GM23338 (cell line): ENCODE measurements around the gene HSPB6.

ENCODE experiments used
- CREB1 ChIP-seq: fragments of 250-450 bp; sonication (Bioruptor Pico); IDR thresholded peaks from 2 replicates; pipeline ENCODE4 v1.5.0; 2020; ENCODE audit warnings: low read depth, mild to moderate bottlenecking, moderate library complexity
- EZH2 ChIP-seq: fragments of 200-600 bp; sonication (generic); IDR thresholded peaks from one replicate; pipeline ENCODE4 v1.8.0; 2017; ENCODE audit warnings: antibody characterized with exemption, mild to moderate bottlenecking, low read depth; ENCODE audit not compliant: unreplicated experiment
- EZH2phosphoT487 ChIP-seq: fragments of 200-600 bp; sonication (generic); IDR thresholded peaks from one replicate; pipeline ENCODE4 v1.8.1; 2018; ENCODE audit warnings: antibody characterized with exemption; ENCODE audit not compliant: unreplicated experiment
- JUNB ChIP-seq: IDR thresholded peaks from one replicate; pipeline ENCODE4 v1.6.1; 2016; ENCODE audit warnings: antibody characterized with exemption; ENCODE audit not compliant: unreplicated experiment
- NANOG ChIP-seq: IDR thresholded peaks from 2 replicates; pipeline ENCODE4 v1.6.1; 2016; ENCODE audit warnings: antibody characterized with exemption, borderline replicate concordance
- POLR2AphosphoS5 ChIP-seq: IDR thresholded peaks from 2 replicates; pipeline ENCODE4 v1.6.1; 2016; ENCODE audit warnings: antibody characterized with exemption, low read depth
- REST ChIP-seq: IDR thresholded peaks from one replicate; pipeline ENCODE4 v1.6.1; 2018; ENCODE audit warnings: antibody characterized with exemption; ENCODE audit not compliant: unreplicated experiment
- TF ChIP-seq, protein P1 (sequence below), 2 experiments: fragments of 200-600 bp in 1 of 2; sonication (generic) in 1 of 2; conservative IDR thresholded peaks; 2 replicates each; pipeline versions ENCODE4 v1.5.1 to v1.6.1; 2016 to 2017; ENCODE audit warnings: antibody characterized with exemption in 2 of 2, low read depth in 2 of 2, mild to moderate bottlenecking in 2 of 2, moderate library complexity in 1 of 2
- TF ChIP-seq, protein P2 (sequence below): IDR thresholded peaks from 2 replicates; pipeline ENCODE4 v1.6.1; 2016; ENCODE audit warnings: antibody characterized with exemption

GRCh38 chr19:35790981-35791813, 34.4 kb upstream of the HSPB6 start:
- TF ChIP-seq, protein P1, sequence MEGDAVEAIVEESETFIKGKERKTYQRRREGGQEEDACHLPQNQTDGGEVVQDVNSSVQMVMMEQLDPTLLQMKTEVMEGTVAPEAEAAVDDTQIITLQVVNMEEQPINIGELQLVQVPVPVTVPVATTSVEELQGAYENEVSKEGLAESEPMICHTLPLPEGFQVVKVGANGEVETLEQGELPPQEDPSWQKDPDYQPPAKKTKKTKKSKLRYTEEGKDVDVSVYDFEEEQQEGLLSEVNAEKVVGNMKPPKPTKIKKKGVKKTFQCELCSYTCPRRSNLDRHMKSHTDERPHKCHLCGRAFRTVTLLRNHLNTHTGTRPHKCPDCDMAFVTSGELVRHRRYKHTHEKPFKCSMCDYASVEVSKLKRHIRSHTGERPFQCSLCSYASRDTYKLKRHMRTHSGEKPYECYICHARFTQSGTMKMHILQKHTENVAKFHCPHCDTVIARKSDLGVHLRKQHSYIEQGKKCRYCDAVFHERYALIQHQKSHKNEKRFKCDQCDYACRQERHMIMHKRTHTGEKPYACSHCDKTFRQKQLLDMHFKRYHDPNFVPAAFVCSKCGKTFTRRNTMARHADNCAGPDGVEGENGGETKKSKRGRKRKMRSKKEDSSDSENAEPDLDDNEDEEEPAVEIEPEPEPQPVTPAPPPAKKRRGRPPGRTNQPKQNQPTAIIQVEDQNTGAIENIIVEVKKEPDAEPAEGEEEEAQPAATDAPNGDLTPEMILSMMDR (conservative IDR thresholded peaks at IDR 0.05; ENCODE audit: low read depth in 2 of 2) = peak; percentile 17 to 48; a peak in 3 of 4 replicates
- TF ChIP-seq EZH2 = no peak
- no peak for TF ChIP-seq POLR2AphosphoS5
- no peak for TF ChIP-seq REST
- TF ChIP-seq EZH2phosphoT487 = no peak
- no peak for TF ChIP-seq JUNB
- TF ChIP-seq, protein P2, sequence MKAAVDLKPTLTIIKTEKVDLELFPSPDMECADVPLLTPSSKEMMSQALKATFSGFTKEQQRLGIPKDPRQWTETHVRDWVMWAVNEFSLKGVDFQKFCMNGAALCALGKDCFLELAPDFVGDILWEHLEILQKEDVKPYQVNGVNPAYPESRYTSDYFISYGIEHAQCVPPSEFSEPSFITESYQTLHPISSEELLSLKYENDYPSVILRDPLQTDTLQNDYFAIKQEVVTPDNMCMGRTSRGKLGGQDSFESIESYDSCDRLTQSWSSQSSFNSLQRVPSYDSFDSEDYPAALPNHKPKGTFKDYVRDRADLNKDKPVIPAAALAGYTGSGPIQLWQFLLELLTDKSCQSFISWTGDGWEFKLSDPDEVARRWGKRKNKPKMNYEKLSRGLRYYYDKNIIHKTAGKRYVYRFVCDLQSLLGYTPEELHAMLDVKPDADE = no peak
- TF ChIP-seq CREB1 (CRISPR knock-in tag) = no peak
- no peak for TF ChIP-seq NANOG
